Effector memory CD4-positive, alpha-beta T cell (primary cell): ENCODE data around the gene ZBTB20.

Source experiments
- DNase-seq, 3 donors: peaks; one replicate each; pipeline ENCODE4 v3.0.0-alpha.2; 2020
- H3K27ac ChIP-seq: 2 replicates; pipeline ENCODE4 v1.7.0; 2013; ENCODE audit warnings: mild to moderate bottlenecking, low read length, moderate library complexity; ENCODE audit not compliant: insufficient read depth, poor library complexity, severe bottlenecking
- H3K27me3 ChIP-seq: replicated peaks from 2 replicates; pipeline ENCODE4 v1.7.0; 2013; ENCODE audit warnings: mild to moderate bottlenecking, low read length; ENCODE audit not compliant: insufficient read depth, control insufficient read depth, poor library complexity, severe bottlenecking
- H3K36me3 ChIP-seq: 2 replicates; pipeline ENCODE4 v1.7.0; 2013; ENCODE audit warnings: mild to moderate bottlenecking, low read length, moderate library complexity; ENCODE audit not compliant: control insufficient read depth, insufficient read depth
- H3K4me1 ChIP-seq: 2 replicates; pipeline ENCODE4 v1.7.0; 2013; ENCODE audit warnings: low read length, mild to moderate bottlenecking; ENCODE audit not compliant: control insufficient read depth, insufficient read depth, poor library complexity, severe bottlenecking
- H3K4me3 ChIP-seq: 2 replicates; pipeline ENCODE4 v1.7.0; 2013; ENCODE audit warnings: low read length, low read depth, mild to moderate bottlenecking; ENCODE audit not compliant: insufficient read depth, poor library complexity, severe bottlenecking
- H3K9me3 ChIP-seq: 2 replicates; pipeline ENCODE4 v1.7.0; 2013; ENCODE audit warnings: mild to moderate bottlenecking, low read length, moderate library complexity; ENCODE audit not compliant: control insufficient read depth

Gene ZBTB20

DNA sequence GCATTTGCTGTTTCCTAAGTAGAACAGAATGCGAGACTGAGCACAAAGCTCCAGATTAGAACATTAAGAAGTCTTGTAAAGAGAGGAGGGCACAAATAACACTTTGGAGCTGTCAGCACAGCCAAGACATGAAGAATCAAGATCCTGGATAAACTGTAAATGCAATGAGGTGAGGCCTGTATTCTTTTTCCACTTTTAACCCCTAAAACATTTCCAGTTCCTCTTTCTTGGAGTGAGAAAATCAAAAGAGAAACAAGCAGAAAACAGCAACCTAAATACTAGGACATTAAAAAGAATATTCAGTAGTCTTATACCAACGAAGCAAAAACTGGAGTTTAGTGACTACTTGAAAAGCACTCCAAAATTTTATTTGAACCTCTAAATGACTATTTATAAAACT lies 204.3 kb downstream of the ZBTB20 start:
- no peaks in the 10 kb centered on the region for H3K9me3 ChIP-seq
- H3K36me3 ChIP-seq, result no peaks in the 10 kb centered on the region
- no peaks in the 10 kb centered on the region for H3K27me3 ChIP-seq
- H3K27ac ChIP-seq, result no peak overlapping the region
- H3K4me1 ChIP-seq, result no peaks in the 10 kb centered on the region
- no peak for DNase-seq
- no peak overlapping the region for H3K4me3 ChIP-seq

- Histone ChIP-seq H3K4me1 (no peaks in the 10 kb centered on the region), H3K9me3 (no peaks in the 10 kb centered on the region), H3K4me3 (no peak overlapping the region), H3K36me3 (no peaks in the 10 kb centered on the region), H3K27ac (no peak overlapping the region), H3K27me3 (no peaks in the 10 kb centered on the region)
- no peak for DNase-seq
Measured at GRCh38 chr3:114941626-114942309, 205.3 kb downstream of the ZBTB20 start.

GRCh38 chr3:114939920-114940319 lies 207.2 kb downstream of the ZBTB20 start:
- Histone ChIP-seq H3K27me3 (no peaks in the 10 kb centered on the region), H3K9me3 (no peaks in the 10 kb centered on the region)
- DNase-seq, result no peak

GRCh38 chr3:114933407-114933806 lies 213.7 kb downstream of the ZBTB20 start:
- DNase-seq, result no peak
- Histone ChIP-seq H3K4me3 (no peak overlapping the region), H3K36me3 (peaks cover 4% of the 10 kb centered on the region), H3K27me3 (no peaks in the 10 kb centered on the region), H3K27ac (no peak overlapping the region), H3K4me1 (no peaks in the 10 kb centered on the region), H3K9me3 (no peaks in the 10 kb centered on the region)

More at GRCh38 chr3:114939920-114940319, 207.2 kb downstream of the ZBTB20 start:
- Histone ChIP-seq H3K36me3 (no peaks in the 10 kb centered on the region), H3K4me1 (no peaks in the 10 kb centered on the region), H3K27ac (no peak overlapping the region), H3K4me3 (no peak overlapping the region)

- Histone ChIP-seq H3K27ac (no peak overlapping the region), H3K9me3 (no peaks in the 10 kb centered on the region), H3K27me3 (no peaks in the 10 kb centered on the region), H3K4me3 (no peak overlapping the region), H3K36me3 (peaks cover 4% of the 10 kb centered on the region), H3K4me1 (no peaks in the 10 kb centered on the region)
- DNase-seq, result no peak
Measured at GRCh38 chr3:114929971-114930732, 216.9 kb downstream of the ZBTB20 start.

GRCh38 chr3:114928989-114929640 lies 218.0 kb downstream of the ZBTB20 start:
- no peak for DNase-seq
- H3K27me3 ChIP-seq, result no peaks in the 10 kb centered on the region
- H3K27ac ChIP-seq, result no peak overlapping the region
- H3K9me3 ChIP-seq, result no peaks in the 10 kb centered on the region
- no peaks in the 10 kb centered on the region for H3K4me1 ChIP-seq
- H3K36me3 ChIP-seq, result peaks cover 4% of the 10 kb centered on the region
- H3K4me3 ChIP-seq, result no peak overlapping the region

- Histone ChIP-seq H3K9me3 (no peaks in the 10 kb centered on the region), H3K27me3 (no peaks in the 10 kb centered on the region), H3K27ac (no peak overlapping the region), H3K4me3 (no peak overlapping the region), H3K36me3 (no peaks in the 10 kb centered on the region), H3K4me1 (no peaks in the 10 kb centered on the region)
- no peak for DNase-seq
Measured at GRCh38 chr3:114904633-114905032, 242.5 kb downstream of the ZBTB20 start.

- Histone ChIP-seq H3K9me3 (no peaks in the 10 kb centered on the region), H3K27me3 (no peaks in the 10 kb centered on the region), H3K36me3 (no peaks in the 10 kb centered on the region), H3K27ac (no peak overlapping the region), H3K4me1 (no peaks in the 10 kb centered on the region), H3K4me3 (no peak overlapping the region)
- no peak for DNase-seq
Measured at GRCh38 chr3:114903213-114903612, 243.9 kb downstream of the ZBTB20 start.

DNA sequence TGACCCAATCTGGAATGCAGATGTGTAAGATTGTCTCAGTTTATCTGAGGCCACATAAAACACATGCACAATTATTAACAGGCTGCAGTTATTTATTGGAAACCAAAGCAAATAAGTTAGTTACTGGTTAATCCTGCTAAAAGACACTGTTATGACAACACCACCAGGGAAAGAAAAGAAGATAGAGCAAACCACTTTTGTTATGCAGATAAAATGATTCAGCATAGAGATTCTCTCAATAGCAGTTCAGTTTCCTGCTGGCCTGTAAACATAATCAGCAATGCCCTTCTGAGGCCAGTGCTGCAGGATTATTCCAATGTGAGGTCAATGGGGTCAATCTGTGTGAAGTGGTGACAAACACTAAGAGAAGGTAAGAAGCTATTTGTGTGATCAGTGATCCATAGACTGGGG lies 244.4 kb downstream of the ZBTB20 start:
- H3K27ac ChIP-seq, result no peak overlapping the region
- DNase-seq, result no peak
- no peaks in the 10 kb centered on the region for H3K36me3 ChIP-seq
- no peaks in the 10 kb centered on the region for H3K9me3 ChIP-seq
- no peaks in the 10 kb centered on the region for H3K4me1 ChIP-seq
- H3K27me3 ChIP-seq, result no peaks in the 10 kb centered on the region
- H3K4me3 ChIP-seq, result no peak overlapping the region

DNA sequence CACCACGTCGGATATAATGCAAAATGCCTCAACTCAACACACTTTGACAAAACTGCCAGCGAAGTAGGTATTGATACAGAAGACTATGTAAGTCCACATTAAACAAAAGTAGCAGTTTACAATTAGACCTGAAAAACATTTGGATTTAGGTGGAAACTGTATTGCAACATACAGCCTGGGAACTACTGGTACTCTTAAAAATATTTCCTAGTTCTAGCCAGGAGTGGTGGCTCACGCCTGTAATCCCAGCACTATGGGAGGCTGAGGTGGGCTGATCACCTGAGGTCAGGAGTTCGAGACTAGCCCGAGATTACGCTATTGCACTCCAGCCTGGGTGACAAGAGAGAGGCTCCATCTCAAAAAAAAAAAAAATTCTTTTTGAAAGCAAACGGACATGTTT lies 246.2 kb downstream of the ZBTB20 start:
- Histone ChIP-seq H3K4me1 (no peaks in the 10 kb centered on the region), H3K36me3 (no peaks in the 10 kb centered on the region), H3K9me3 (no peaks in the 10 kb centered on the region), H3K27me3 (no peaks in the 10 kb centered on the region), H3K27ac (no peak overlapping the region), H3K4me3 (no peak overlapping the region)
- DNase-seq, result no peak
